NCI-H2107 treated with DMSO at 0.1 percent for 48 hours (cell line): ENCODE measurements around the gene COQ8B.

Experiments used
- DNase-seq: peaks from one replicate; lab custom pipeline; 2025; ENCODE audit not compliant: unreplicated experiment; lab: John Stamatoyannopoulos, UW

Gene COQ8B

GRCh38 chr19:40691421-40692211 lies 25.1 kb downstream of the COQ8B start:
- DNase-seq, result peak; percentile 91

DNA sequence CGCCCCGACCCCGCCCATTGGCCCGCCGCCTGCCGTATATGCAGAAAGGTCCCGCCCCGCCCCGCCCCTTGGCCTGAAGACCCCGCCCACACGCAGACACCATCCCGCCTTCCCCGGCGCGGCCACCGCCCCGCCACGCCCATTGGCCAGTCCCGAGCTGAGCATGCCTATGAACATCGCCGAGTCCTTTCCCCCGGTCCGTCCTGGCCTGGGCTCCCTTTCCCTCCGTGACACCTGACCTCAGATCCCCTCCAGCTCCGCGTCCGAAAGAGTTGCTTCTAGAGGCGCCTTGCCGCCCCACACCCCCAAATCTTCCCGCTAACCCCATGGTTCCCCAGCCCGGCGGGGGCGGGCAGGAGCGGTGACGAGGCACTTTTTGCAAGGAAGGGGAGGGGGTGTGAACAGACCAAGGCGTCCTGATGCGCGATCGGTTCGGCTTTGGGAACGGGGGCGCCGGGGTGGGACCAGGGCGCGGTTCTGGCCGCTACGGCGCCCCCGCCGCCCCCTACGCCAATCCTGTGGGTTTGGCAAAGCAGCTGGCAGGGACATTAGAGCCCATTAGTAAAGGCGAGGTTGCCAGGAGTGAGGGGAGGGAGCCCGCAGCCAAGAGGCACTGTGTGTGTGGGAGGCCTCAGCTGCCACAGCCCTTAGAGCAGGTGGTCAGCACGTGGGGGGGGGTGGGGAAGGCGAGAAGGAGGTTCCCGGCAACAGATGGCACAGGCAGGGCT lies 25.8 kb downstream of the COQ8B start:
- DNase-seq, result peak; percentile 82

DNA sequence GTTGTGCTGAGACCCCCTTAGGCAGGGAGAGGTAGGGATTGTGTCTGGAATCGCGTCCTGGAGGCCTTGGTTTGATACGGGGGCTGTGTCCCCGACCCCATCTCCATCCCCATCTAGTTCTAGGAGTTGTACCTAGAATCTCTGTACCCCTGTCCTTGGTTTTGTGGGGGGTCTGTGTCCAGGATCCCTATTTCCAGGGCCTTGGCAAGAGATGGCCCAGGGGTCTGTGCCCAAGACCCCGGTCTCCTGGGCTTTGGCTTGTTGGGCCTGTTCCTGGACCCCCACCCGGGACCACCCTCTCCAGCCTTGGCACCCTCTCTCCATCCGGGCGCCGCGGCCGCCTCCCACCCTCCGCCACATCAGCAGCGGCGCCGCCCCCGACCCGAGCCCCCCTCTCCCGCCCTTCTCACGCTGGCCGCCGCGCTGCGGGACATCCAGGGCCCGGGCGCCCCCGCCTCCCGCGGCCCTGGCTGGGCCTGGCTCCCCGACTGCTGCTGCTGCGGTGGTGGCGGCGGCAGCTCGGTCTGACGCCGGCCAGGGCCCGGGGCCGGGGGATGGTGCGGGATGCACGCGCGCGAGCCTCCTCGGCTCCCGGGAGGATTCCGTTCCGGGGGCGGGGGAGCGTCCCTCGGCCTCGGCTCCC lies 26.5 kb downstream of the COQ8B start, which contains the start of gene NUMBL:
TSS of gene NUMBL (minus strand) at position 602 of the 643 bp plus-strand sequence. CDS start at position 434, 168 bp downstream.
- no peak for DNase-seq

DNA sequence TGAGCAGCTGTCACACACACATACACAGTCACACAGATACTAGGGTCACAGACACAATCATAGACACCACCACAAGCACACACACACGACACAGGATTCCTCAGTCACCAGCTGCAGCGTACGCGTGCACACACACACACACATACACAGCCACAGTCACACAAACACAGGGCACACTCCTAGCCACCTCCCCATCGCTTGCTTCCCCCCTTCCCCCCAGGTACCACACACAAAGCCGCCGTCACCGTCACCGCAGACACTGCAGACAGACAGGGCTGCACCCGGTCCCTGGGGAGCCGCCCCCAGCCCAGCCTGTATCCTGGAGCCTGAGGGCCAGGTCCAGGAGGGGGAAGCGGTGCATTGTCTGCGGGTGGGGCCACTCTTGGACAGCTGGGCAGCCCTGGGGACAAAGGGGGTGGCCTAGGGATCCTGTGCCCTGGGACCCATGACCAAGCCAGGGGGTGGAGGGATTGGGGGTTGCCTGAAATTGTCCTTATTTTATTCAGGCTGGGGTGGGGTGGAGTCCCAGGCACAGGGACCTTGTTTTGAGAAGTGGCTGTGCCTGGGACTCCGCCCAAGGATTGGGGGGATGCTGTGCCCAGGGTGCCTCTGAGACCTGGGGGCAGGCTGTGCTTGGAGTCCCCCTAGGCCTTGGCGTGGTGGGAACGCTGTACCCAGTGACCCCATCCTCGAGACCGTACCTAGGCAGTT lies 27.2 kb downstream of the COQ8B start:
- peak; percentile 27 for DNase-seq

- DNase-seq, result no peak
These were observed 27.7 kb downstream of the COQ8B start for GRCh38 chr19:40688987-40689338.

GRCh38 chr19:40688309-40688708 lies 28.4 kb downstream of the COQ8B start:
- DNase-seq, result no peak

GRCh38 chr19:40687525-40688016 lies 29.1 kb downstream of the COQ8B start:
- no peak for DNase-seq

DNA sequence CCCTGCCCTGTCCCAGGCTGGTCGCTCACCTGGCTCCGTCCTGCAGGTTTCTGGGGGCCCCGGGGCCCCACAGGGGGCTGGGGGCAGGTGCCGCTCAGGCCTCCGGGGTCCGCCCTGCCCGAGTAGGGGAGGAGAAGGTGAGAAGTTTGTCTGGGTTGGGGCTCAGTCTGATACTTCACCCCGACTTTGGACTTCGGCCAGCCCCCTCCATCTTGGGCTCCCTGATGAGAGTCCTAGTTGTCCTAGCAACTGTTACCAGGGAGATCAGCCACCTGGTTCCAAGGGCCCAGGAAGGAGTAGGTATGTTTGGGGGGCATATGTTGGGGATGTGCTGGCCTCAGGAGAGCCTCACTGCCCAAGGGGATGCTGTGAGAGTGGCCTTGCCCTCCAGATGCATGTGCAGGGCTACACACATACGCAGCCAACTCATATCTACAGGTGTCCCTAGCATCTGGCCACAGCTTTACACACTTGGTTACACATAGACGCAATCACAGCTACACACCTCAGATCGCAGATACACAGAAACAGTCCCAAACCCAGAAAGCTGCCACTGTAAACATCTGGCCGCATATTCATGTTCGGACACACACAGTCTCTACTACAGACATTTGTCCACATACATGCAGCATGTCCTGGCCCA lies 29.7 kb downstream of the COQ8B start:
- no peak for DNase-seq

DNA sequence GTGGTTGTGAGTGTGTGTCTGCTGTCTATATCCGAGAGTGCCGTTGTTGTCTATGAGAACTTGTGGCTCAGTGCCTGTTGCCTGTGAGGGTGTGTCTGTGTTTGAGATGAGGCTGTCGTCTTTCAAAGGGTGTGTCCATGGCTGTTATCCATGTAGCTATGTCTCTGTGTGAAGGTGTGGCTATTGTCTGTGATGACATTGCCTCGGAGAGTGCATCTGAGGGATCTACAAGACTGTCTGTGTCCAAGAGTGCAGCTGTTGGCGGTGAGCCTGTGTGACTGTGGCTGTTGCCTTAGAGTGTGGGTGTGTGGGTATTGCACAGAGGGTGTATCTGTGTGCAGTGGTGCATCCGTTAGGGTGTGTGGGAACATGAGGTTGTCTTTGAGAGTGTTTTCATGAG lies 31.1 kb downstream of the COQ8B start:
- DNase-seq, result no peak

DNA sequence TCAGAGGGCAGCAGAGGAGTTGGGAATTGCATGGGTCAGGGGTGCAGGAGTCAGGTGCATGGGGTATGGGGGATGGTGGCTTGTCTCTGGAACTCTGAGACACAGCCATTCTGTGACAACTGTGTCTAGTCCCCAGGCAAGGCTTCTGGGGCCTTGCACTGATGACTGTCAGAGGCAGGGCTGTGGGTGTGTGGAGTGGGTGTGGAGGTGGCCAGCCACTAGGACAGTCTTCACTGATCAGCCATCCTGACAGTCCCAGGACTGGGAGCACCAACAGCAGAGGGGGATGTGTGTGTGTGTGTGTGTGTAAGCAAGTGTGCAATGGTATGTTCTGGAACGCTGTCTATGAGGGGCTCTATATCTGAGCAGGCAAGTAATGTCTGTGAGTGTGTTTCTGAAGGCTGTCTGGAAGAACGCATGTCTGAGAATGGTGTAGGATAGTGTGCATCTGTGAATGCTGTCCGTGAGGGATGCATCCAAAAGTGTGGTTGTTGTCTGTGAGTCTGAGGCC lies 31.6 kb downstream of the COQ8B start:
- no peak for DNase-seq

DNA sequence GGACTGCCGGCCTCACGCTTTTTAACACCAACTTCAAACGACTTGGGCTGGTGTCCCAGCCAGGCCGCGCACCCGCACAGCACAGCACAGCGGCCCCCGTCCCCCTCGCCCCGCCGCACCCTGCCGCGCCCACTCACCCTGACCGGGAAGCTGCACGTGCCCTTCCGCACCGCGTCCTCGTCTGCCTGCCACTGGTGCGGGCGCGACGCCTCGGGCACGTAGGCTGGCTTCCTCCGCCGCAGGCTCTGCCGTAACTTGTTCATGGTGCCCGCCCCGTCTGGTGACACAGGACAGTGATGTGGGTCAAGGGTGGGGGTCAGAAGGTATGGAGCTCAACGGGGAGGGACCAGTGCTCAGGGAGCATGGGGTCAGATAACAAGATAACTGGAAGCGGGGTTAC lies 32.4 kb downstream of the COQ8B start:
- DNase-seq, result no peak

- no peak for DNase-seq
These were observed 33.2 kb downstream of the COQ8B start for GRCh38 chr19:40683437-40683836.

- no peak for DNase-seq
These were observed 34.2 kb downstream of the COQ8B start for GRCh38 chr19:40682431-40682964.

DNA sequence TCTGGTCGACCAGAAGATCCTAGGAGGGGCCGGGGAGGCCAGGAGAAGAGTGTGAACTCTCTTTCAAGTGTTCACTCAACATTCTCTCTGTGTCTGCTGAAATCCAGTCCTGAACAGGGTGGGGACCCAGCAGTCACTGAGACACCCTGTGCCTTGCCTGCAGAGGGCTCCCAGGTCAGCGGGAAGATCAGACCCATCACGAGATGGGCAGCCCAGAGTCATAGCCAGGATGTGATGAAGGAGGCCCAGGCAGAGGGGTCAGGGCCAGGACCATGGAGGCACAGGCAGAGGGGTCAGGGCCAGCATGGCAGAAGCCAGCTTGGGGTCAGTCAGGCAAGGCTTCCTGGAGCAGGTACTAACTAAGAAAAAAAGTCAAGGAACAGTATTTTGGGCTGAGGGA lies 35.6 kb downstream of the COQ8B start:
- DNase-seq, result no peak

- no peak for DNase-seq
These were observed 39.5 kb downstream of the COQ8B start for GRCh38 chr19:40677156-40677555.

DNA sequence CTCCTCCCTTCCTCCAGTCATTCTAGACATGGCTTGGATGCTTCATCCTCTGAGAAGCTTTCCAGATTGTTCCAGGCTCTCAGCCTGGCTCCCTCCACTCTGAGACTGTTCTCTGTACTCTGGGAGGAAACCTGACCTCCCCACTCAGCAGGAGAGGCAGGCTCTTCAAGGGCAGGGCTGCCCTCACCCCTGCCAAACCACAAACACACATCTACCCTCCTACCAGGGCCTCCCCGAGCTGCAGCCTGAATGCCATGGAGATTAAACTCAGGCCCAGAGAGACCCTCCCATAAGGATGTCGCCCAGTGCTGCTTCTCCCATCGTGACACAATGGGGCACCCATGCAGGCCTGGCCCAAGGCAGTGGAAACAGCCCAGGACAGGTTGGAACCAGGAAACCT lies 42.4 kb downstream of the COQ8B start:
- peak; percentile 63 for DNase-seq

GRCh38 chr19:40673397-40673796 lies 43.3 kb downstream of the COQ8B start:
- DNase-seq, result no peak

DNA sequence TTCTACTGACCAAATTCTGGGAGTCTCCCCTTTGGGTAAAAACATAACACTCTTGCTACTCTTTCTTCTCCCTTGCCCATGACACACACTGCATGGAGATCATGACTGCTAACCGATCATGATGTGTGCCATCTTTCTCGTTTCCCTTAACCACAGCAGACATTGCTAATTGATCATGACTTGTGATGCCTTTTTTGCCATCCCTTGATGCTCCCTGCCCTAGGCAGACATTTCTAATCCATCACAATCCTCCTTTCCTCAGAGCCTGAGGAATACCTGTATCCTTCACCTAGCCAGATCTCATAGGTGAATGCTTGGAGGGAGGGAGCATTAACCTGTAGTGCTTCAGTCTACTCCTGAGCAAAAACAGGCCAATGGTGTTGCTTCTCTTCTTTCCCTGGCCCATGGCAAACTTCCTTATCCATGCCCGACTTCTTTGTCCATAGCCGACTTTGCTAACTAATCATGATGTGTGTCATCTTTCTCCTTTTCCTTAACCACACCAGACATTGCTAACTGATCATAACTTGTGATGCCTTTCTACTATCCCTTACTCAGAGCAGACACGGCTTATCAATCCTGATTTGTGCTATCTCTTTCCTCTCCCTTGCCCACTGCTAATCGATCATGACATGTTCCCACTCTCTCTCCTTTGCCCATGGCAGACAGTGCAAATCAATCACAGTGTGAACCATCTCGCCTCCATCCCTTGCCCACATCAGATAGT lies 44.0 kb downstream of the COQ8B start:
- no peak for DNase-seq

DNA sequence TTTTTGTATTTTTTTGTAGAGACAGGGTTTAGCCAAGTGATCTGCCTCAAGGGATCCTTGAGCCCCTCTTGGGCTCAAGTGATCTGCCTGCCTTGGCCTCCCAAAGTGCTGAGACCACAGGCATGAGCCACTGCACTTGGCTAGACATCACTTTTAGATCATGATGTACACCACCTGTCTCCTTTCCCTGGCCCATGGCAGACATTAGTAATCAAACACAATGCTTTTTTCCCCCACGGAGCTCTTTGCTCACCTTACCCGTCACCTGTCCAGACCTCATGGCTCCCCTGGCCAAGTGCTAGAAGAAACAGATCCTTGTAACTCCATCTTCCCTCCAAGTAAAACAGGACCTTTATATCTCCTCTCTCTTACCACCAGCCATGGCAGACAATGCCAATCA lies 44.6 kb downstream of the COQ8B start:
- no peak for DNase-seq

DNA sequence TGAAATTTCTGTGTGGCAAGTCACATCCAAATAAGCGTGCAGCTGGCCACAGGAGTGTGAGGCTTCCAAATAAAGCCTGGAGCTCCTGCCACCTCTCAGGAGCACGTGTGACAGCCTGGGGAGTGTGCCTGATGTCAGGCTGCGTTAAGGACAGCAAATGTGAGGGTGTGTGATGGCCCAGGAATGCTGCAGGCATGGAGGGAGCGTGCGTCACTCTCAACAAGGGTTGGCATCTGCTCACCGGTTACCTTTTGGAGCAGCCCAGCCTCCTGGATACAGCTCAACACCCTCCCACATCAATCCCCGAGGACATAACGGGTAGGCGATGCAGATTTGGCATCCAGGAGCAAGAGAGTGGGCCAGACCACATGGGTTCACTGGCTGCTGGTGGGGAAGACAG lies 45.3 kb downstream of the COQ8B start:
- DNase-seq, result no peak
